Activated CD8-positive, alpha-beta T cell treated with anti-CD3 and anti-CD28 coated beads for 36 hours (primary cell): ENCODE data around the gene ZMYND8. TPM values are rescaled to one million over a fixed set of nuclear protein-coding genes. Genes with fewer than 3 reads are reported as not detected.

Experiments used
- ATAC-seq: fragments of 200-7000 bp; cut with Tn5 transposase; one replicate; pipeline ENCODE4 v1.10.0; 2021; ENCODE audit warnings: mild to moderate bottlenecking, moderate library complexity
- CTCF ChIA-PET: fragments of 350-600 bp; sonication (Branson Sonifier 250); formaldehyde crosslinking; loops from one replicate; lab custom pipeline; 2021; ENCODE audit warnings: antibody characterized with exemption; lab: Charles Lee
- POLR2A ChIA-PET: fragments of 350-600 bp; sonication (Branson Sonifier 250); formaldehyde crosslinking; loops from one replicate; lab custom pipeline; 2021; ENCODE audit warnings: antibody characterized with exemption; lab: Charles Lee
- DNase-seq: peaks from one replicate; pipeline ENCODE4 v3.0.0-alpha.2; 2020
- H3K27ac Mint-ChIP-seq: one replicate; pipeline ENCODE4 v1.8.0; 2021; ENCODE audit warnings: mild to moderate bottlenecking, mixed read lengths
- H3K27me3 Mint-ChIP-seq: one replicate; pipeline ENCODE4 v1.8.0; 2021; ENCODE audit warnings: mixed read lengths
- H3K36me3 Mint-ChIP-seq: one replicate; pipeline ENCODE4 v1.8.0; 2021; ENCODE audit warnings: low read depth, mixed read lengths
- H3K4me1 Mint-ChIP-seq: one replicate; pipeline ENCODE4 v1.8.0; 2021; ENCODE audit warnings: low read depth, mixed read lengths
- H3K4me3 Mint-ChIP-seq: one replicate; pipeline ENCODE4 v1.8.0; 2021; ENCODE audit warnings: mild to moderate bottlenecking, moderate library complexity, mixed read lengths
- H3K9me3 Mint-ChIP-seq: one replicate; pipeline ENCODE4 v1.8.0; 2021; ENCODE audit warnings: mixed read lengths
- CTCF ChIP-seq: fragments of 200-600 bp; IDR thresholded peaks from one replicate; pipeline ENCODE4 v1.8.0; 2022; ENCODE audit warnings: antibody characterized with exemption, mild to moderate bottlenecking
- intact Hi-C: fragments of 100-400 bp; cut with micrococcal nuclease; formaldehyde crosslinking; loops from one replicate; pipeline ENCODE4 v1.10.0; 2022
- total RNA-seq, 2 experiments: library from RNA; stranded (reverse); gene quantifications; one replicate each; pipeline ENCODE4 v1.2.3, GENCODE V29; 2021

ZMYND8 gene
- total RNA-seq, 2 experiments from 2014 or later = 31.9 to 33.4 TPM

- H3K36me3 Mint-ChIP-seq = peaks cover 49% of the 10 kb centered on the region
- DNase-seq = no peak
- POLR2A ChIA-PET = interaction anchor here (0.5 to 7.2 kb wide), 5 partner anchors 13 to 212 kb away, joined by 3 to 51 read pairs (median 5); partner anchors contain the start of gene ZMYND8
- ATAC-seq = no peak
- TF ChIP-seq CTCF = no peak
- no peaks in the 10 kb centered on the region for H3K27me3 Mint-ChIP-seq
- intact Hi-C loops = loop anchor here (10.0 kb wide), 1 partner anchor 81 kb away; no protein-coding TSS in a partner anchor
- H3K9me3 Mint-ChIP-seq = no peaks in the 10 kb centered on the region
- H3K4me1 Mint-ChIP-seq = peaks cover 47% of the 10 kb centered on the region
- H3K4me3 Mint-ChIP-seq = no peak overlapping the region
- H3K27ac Mint-ChIP-seq = peak overlapping the region; percentile 92
- CTCF ChIA-PET = interaction anchor here (4.5 to 15.5 kb wide), 4 partner anchors 81 to 345 kb away, joined by 31 to 620 read pairs (median 66); partner anchors contain the start of gene ZMYND8
Observed at GRCh38 chr20:47275548-47275947, 81.0 kb downstream of the ZMYND8 start.

GRCh38 chr20:47274401-47275108 lies 81.9 kb downstream of the ZMYND8 start:
- H3K36me3 Mint-ChIP-seq = peaks cover 49% of the 10 kb centered on the region
- DNase-seq (peak; percentile 55), ATAC-seq (peak; percentile 92)
- H3K4me1 Mint-ChIP-seq = peaks cover 47% of the 10 kb centered on the region
- H3K4me3 Mint-ChIP-seq = peak overlapping the region; percentile 48
- ChIA-PET POLR2A (interaction anchor here (0.5 to 7.2 kb wide), 10 partner anchors 9 to 228 kb away, joined by 3 to 51 read pairs (median 4); partner anchors contain the start of gene ZMYND8), CTCF (interaction anchor here (0.8 to 15.5 kb wide), 24 partner anchors 9 to 346 kb away, joined by 3 to 620 read pairs (median 15); partner anchors contain the start of gene ZMYND8)
- H3K9me3 Mint-ChIP-seq = no peaks in the 10 kb centered on the region
- no peak for TF ChIP-seq CTCF
- no peaks in the 10 kb centered on the region for H3K27me3 Mint-ChIP-seq
- peak overlapping the region; percentile 92 for H3K27ac Mint-ChIP-seq
- intact Hi-C loops = loop anchor here (1.0 to 10.0 kb wide), 3 partner anchors 80 to 348 kb away; no protein-coding TSS in a partner anchor

- H3K4me1 Mint-ChIP-seq = peaks cover 47% of the 10 kb centered on the region
- H3K9me3 Mint-ChIP-seq = no peaks in the 10 kb centered on the region
- no peak for TF ChIP-seq CTCF
- peaks cover 50% of the 10 kb centered on the region for H3K36me3 Mint-ChIP-seq
- peak overlapping the region; percentile 2 for H3K4me3 Mint-ChIP-seq
- no peak for DNase-seq
- ATAC-seq = no peak
- intact Hi-C loops = loop anchor here (1.0 to 10.0 kb wide), 3 partner anchors 79 to 349 kb away; no protein-coding TSS in a partner anchor
- peak overlapping the region; percentile 92 for H3K27ac Mint-ChIP-seq
- ChIA-PET POLR2A (interaction anchor here (1.0 to 7.2 kb wide), 8 partner anchors 10 to 229 kb away, joined by 3 to 51 read pairs (median 4); partner anchors contain the start of gene ZMYND8), CTCF (interaction anchor here (0.6 to 15.5 kb wide), 71 partner anchors 10 to 394 kb away, joined by 3 to 620 read pairs (median 5); partner anchors contain the start of gene ZMYND8)
- H3K27me3 Mint-ChIP-seq = no peaks in the 10 kb centered on the region
Observed at GRCh38 chr20:47273591-47274235, 82.8 kb downstream of the ZMYND8 start.

GRCh38 chr20:47272893-47273590 lies 83.5 kb downstream of the ZMYND8 start:
- H3K27ac Mint-ChIP-seq = peak overlapping the region; percentile 92
- H3K27me3 Mint-ChIP-seq = no peaks in the 10 kb centered on the region
- ChIA-PET POLR2A (interaction anchor here (1.0 to 7.2 kb wide), 4 partner anchors 9 to 111 kb away, joined by 3 to 51 read pairs (median 13); partner anchors contain the start of gene ZMYND8), CTCF (interaction anchor here (0.6 to 15.5 kb wide), 73 partner anchors 9 to 394 kb away, joined by 3 to 620 read pairs (median 5); partner anchors contain the start of gene ZMYND8)
- H3K36me3 Mint-ChIP-seq = peaks cover 53% of the 10 kb centered on the region
- intact Hi-C loops = loop anchor here (5.0 to 10.0 kb wide), 2 partner anchors 78 to 349 kb away; no protein-coding TSS in a partner anchor
- ATAC-seq (peak; percentile 79), DNase-seq (peak; percentile 66)
- H3K4me1 Mint-ChIP-seq = peaks cover 47% of the 10 kb centered on the region
- no peak overlapping the region for H3K4me3 Mint-ChIP-seq
- peak; percentile 97 for TF ChIP-seq CTCF
- H3K9me3 Mint-ChIP-seq = no peaks in the 10 kb centered on the region
